CD14-positive monocyte (primary cell): ENCODE data around the gene DLGAP4. TPM values are rescaled to one million over a fixed set of nuclear protein-coding genes. Genes with fewer than 3 reads are reported as not detected.

Source experiments
- DNase-seq, 3 donors: peaks; one replicate each; pipeline ENCODE4 v3.0.0-alpha.2; 2011 to 2022
- H2AFZ ChIP-seq: 2 replicates; pipeline ENCODE4 v1.6.0; 2012; ENCODE audit warnings: mild to moderate bottlenecking, low read depth, low read length, inconsistent platforms; ENCODE audit not compliant: insufficient read depth, poor library complexity, severe bottlenecking
- H3K27ac ChIP-seq, 2 donors: 1 replicate in 1 of 2; 2 replicates in 1 of 2; pipeline ENCODE4 v1.5.1; 2012 to 2013; ENCODE audit warnings: low read length in 2 of 2, control low read depth in 1 of 2, inconsistent platforms in 1 of 2, low read depth in 1 of 2, mild to moderate bottlenecking in 1 of 2
- H3K27me3 ChIP-seq, 2 donors: one replicate each; pipeline versions ENCODE4 v1.6.0 to v1.6.1; 2011 to 2013; ENCODE audit warnings: low read length in 2 of 2; ENCODE audit not compliant: control insufficient read depth in 2 of 2, insufficient read depth in 2 of 2
- H3K36me3 ChIP-seq, 2 donors: replicated peaks in 1 of 2; 1 replicate in 1 of 2; 2 replicates in 1 of 2; pipeline versions ENCODE4 v1.5.1 to v1.6.1; 2012 to 2013; ENCODE audit warnings: low read length in 2 of 2, control low read depth in 1 of 2, inconsistent platforms in 1 of 2, mild to moderate bottlenecking in 1 of 2; ENCODE audit not compliant: insufficient read depth in 2 of 2, control insufficient read depth in 1 of 2
- H3K4me1 ChIP-seq, 2 donors: 1 replicate in 1 of 2; 2 replicates in 1 of 2; pipeline versions ENCODE4 v1.5.1 to v1.6.1; 2012 to 2013; ENCODE audit warnings: low read length in 2 of 2, control low read depth in 1 of 2, inconsistent platforms in 1 of 2, mild to moderate bottlenecking in 1 of 2, moderate library complexity in 1 of 2; ENCODE audit not compliant: insufficient read depth in 2 of 2, control insufficient read depth in 1 of 2
- H3K4me2 ChIP-seq: replicated peaks from 2 replicates; pipeline ENCODE3; 2012; ENCODE audit warnings: low read length, moderate library complexity, mild to moderate bottlenecking; ENCODE audit not compliant: poor library complexity, severe bottlenecking; ENCODE audit errors: extremely low read depth
- H3K4me3 ChIP-seq, 3 experiments: fragments of 200-600 bp in 1 of 3; sonication (generic) in 1 of 3; replicated peaks in 1 of 3; 1 replicate in 2 of 3; 2 replicates in 1 of 3; pipeline ENCODE4 v1.5.1; 2011 to 2013; ENCODE audit warnings: low read length in 3 of 3, mild to moderate bottlenecking in 3 of 3, control low read depth in 2 of 3, low read depth in 2 of 3, inconsistent platforms in 1 of 3, moderate library complexity in 1 of 3
- H3K79me2 ChIP-seq: 2 replicates; pipeline ENCODE4 v1.6.0; 2012; ENCODE audit warnings: mild to moderate bottlenecking, control low read depth, inconsistent platforms, low read length, moderate library complexity; ENCODE audit not compliant: insufficient read depth
- H3K9ac ChIP-seq: 2 replicates; pipeline ENCODE4 v1.6.0; 2017; ENCODE audit warnings: low read length, mild to moderate bottlenecking; ENCODE audit not compliant: insufficient read depth, poor library complexity, severe bottlenecking
- H3K9me3 ChIP-seq, 2 donors: replicated peaks in 1 of 2; 1 replicate in 1 of 2; 2 replicates in 1 of 2; pipeline versions ENCODE4 v1.5.1 to v1.6.1; 2012 to 2013; ENCODE audit warnings: low read length in 2 of 2, control low read depth in 1 of 2; ENCODE audit not compliant: control insufficient read depth in 1 of 2, insufficient read depth in 1 of 2
- H4K20me1 ChIP-seq: 2 replicates; pipeline ENCODE4 v1.6.0; 2012; ENCODE audit warnings: mild to moderate bottlenecking, low read length, control low read depth, moderate library complexity; ENCODE audit not compliant: insufficient read depth
- H3K27ac Mint-ChIP-seq, 7 donors: one replicate each; pipeline ENCODE4 v1.8.0; 2020; ENCODE audit warnings: mild to moderate bottlenecking in 7 of 7, mixed read lengths in 7 of 7, moderate library complexity in 6 of 7, inconsistent platforms in 2 of 7
- H3K27me3 Mint-ChIP-seq, 3 donors: one replicate each; pipeline ENCODE4 v1.8.0; 2021 to 2022; ENCODE audit warnings: low read depth in 3 of 3, mild to moderate bottlenecking in 3 of 3, mixed read lengths in 3 of 3, moderate library complexity in 3 of 3, inconsistent platforms in 1 of 3
- H3K36me3 Mint-ChIP-seq, 2 donors: one replicate each; pipeline ENCODE4 v1.8.0; 2020; ENCODE audit warnings: mixed read lengths in 2 of 2, inconsistent platforms in 1 of 2, mild to moderate bottlenecking in 1 of 2
- H3K4me1 Mint-ChIP-seq: one replicate; pipeline ENCODE4 v1.8.0; 2020; ENCODE audit warnings: mild to moderate bottlenecking, mixed read lengths
- H3K4me3 Mint-ChIP-seq, 2 donors: one replicate each; pipeline ENCODE4 v1.8.0; 2020; ENCODE audit warnings: mild to moderate bottlenecking in 2 of 2, mixed read lengths in 2 of 2, moderate library complexity in 1 of 2
- H3K9me3 Mint-ChIP-seq, 7 donors: one replicate each; pipeline ENCODE4 v1.8.0; 2020 to 2022; ENCODE audit warnings: mixed read lengths in 7 of 7, mild to moderate bottlenecking in 6 of 7, moderate library complexity in 6 of 7, inconsistent platforms in 2 of 7
- CTCF ChIP-seq: fragments of 200-600 bp; IDR thresholded peaks from one replicate; pipeline ENCODE4 v1.8.0; 2022; ENCODE audit warnings: antibody characterized with exemption, mild to moderate bottlenecking
- WGBS: methylation state at CpG from one replicate; pipeline ENCODE4 v1.1.5; 2013; ENCODE audit warnings: missing lambda C conversion rate; ENCODE audit not compliant: insufficient coverage; 5-methylcytosine and 5-hydroxymethylcytosine counted together
- intact Hi-C, 2 donors: fragments of 100-400 bp; cut with micrococcal nuclease; formaldehyde crosslinking; loops; one replicate each; pipeline versions ENCODE4 v1.15.0 to v1.15.1; 2023
- polyA plus RNA-seq, 3 donors: library from polyadenylated mRNA; depleted of rRNA in 1 of 3; unstranded in 2 of 3; stranded (reverse) in 1 of 3; fragments of 300-500 nt in 2 of 3; fragments of >200 nt in 1 of 3; fragmentation: Illumina TruSeq in 2 of 3; gene quantifications; 1 replicate in 2 of 3; 2 replicates in 1 of 3; pipeline ENCODE4 v1.2.3, GENCODE V29; 2012 to 2021

Gene DLGAP4
- polyA plus RNA-seq, 3 donors, result 9.9 to 52.7 (median 17.6) TPM

DNA sequence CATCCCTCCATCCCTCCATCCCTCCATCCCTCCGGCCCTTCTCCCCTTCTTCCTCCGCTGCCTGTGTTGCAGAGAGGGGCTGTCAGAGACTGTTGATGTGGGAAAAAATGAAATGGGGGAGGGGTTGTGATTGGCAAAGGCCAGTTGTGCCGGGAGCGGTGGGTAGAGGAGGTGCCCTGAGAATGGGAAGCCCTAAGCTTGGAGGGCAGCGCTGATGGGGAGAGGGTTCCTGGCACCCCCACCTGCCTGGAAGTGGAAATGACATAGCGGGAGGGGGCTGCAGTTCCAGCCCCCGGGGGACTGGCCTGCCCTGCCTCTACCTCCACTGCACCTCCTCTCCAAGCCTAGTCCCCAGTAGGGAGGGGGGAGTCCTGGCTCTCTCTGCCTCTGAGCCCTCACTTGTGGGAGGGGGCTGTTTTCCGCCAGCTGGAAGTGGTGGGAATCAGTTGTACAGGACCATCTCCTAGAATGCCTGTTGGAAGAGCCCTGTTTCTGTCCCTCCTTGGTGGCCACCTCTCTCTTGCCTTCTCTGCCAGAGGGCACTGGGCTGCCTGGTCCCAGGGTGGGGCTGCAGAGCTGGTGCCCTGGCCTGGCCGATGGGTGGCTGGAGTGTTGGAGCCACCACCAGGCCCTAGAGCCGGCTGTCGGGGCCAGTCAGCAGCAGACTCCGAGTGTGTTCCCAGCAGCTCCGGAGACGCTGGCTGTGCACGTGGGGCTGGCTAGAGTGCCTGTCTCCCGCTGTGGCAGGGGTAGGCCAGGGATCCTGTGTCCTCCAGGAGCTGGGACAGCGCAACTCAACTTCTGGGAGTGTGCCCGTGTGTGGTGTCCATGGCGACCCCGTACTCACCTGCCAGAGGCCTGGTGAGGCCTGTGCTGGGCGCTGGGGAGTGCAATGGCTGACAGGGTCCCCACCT, 1.5 kb downstream of the DLGAP4 start:
- no peak overlapping the region for H3K27ac Mint-ChIP-seq
- Histone ChIP-seq H3K9me3 (peaks cover 0 to 12% of the 10 kb centered on the region in 2 donors), H3K27ac (no peak overlapping the region), H3K27me3 (peaks cover 27 to 63% of the 10 kb centered on the region in 2 donors), H4K20me1 (no peaks in the 10 kb centered on the region), H3K4me2 (no peak overlapping the region), H3K4me3 (no peak overlapping the region), H3K9ac (no peak overlapping the region), H2AFZ (no peak overlapping the region), H3K36me3 (no peaks in the 10 kb centered on the region), H3K4me1 (peaks cover 0 to 3% of the 10 kb centered on the region in 2 donors), H3K79me2 (no peaks in the 10 kb centered on the region)
- H3K4me1 Mint-ChIP-seq, result peaks cover 5% of the 10 kb centered on the region
- H3K36me3 Mint-ChIP-seq, result peaks cover 0 to 2% of the 10 kb centered on the region in 2 donors
- intact Hi-C loops, result no loop called here
- peaks cover 59 to 74% (median 61%) of the 10 kb centered on the region in 3 donors for H3K27me3 Mint-ChIP-seq
- peak overlapping the region in 1 of 2 donors; percentile 75 for H3K4me3 Mint-ChIP-seq
- no peak for TF ChIP-seq CTCF
- DNase-seq, result no peak
- H3K9me3 Mint-ChIP-seq, result peaks cover 0 to 20% (median 5%) of the 10 kb centered on the region in 7 donors
- 62% methylated on average over 14 of the region's 21 CpGs for WGBS

DNA sequence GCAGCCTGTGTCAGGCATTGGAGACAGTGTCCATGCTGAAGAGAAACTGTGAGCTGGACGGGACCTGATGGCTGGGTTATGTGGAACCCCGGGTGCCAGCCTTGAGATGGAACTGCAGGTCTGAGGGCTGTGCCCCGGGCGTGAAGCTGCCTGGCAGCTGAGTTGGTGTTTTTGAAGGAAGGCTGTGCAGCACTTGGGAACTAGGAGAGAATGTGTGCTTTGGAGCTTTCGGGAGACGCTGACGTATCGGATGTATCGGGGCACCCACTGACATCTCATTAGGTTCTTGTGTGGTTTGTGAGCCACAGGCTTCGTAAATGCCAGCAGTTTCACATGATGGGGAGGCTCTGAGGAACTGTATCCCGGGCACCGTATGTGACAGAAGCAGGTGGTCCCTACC, 2.2 kb downstream of the DLGAP4 start:
- WGBS, result 92% methylated on average over 12 of the region's 12 CpGs
- Mint-ChIP-seq H3K27me3 (peaks cover 55 to 67% (median 57%) of the 10 kb centered on the region in 3 donors), H3K36me3 (peaks cover 0 to 2% of the 10 kb centered on the region in 2 donors), H3K4me1 (peaks cover 1% of the 10 kb centered on the region), H3K9me3 (peaks cover 0 to 20% (median 5%) of the 10 kb centered on the region in 7 donors), H3K27ac (no peak overlapping the region), H3K4me3 (peak overlapping the region in 1 of 2 donors; percentile 70)
- H3K9me3 ChIP-seq, result peaks cover 0 to 12% of the 10 kb centered on the region in 2 donors
- no peak for TF ChIP-seq CTCF
- no peak overlapping the region for H3K9ac ChIP-seq
- no peaks in the 10 kb centered on the region for H3K36me3 ChIP-seq
- no peak overlapping the region for H3K27ac ChIP-seq
- no peak overlapping the region for H3K4me3 ChIP-seq
- DNase-seq, result no peak
- no peaks in the 10 kb centered on the region for H4K20me1 ChIP-seq
- no peak overlapping the region for H3K4me2 ChIP-seq
- intact Hi-C loops, result no loop called here
- peaks cover 0 to 3% of the 10 kb centered on the region in 2 donors for H3K4me1 ChIP-seq
- H3K79me2 ChIP-seq, result no peaks in the 10 kb centered on the region
- peaks cover 27 to 56% of the 10 kb centered on the region in 2 donors for H3K27me3 ChIP-seq
- no peak overlapping the region for H2AFZ ChIP-seq
